Upper lobe of left lung (tissue), 6 donors: ENCODE measurements around the gene TMEM39B. TPM values are rescaled to one million over a fixed set of nuclear protein-coding genes. Genes with fewer than 3 reads are reported as not detected.
A peak's percentile ranks its signal among the peaks of the same experiment; 100 is the strongest.

Experiments used
- ATAC-seq, 2 donors: fragments of 200-7000 bp; cut with Tn5 transposase; one replicate each; pipeline ENCODE4 v1.9.1; 2022; ENCODE audit warnings: mild to moderate bottlenecking in 2 of 2, moderate library complexity in 2 of 2; ENCODE audit not compliant: low FRiP score in 2 of 2
- DNase-seq, 2 donors: peaks; one replicate each; pipeline ENCODE4 v3.0.0-alpha.2; 2019 to 2020
- H3K27ac ChIP-seq, 4 donors: fragments of 200-600 bp; sonication (generic); one replicate each; pipeline ENCODE4 v1.5.1; 2016 to 2019
- H3K27me3 ChIP-seq, 4 donors: fragments of 200-600 bp; sonication (generic); one replicate each; pipeline ENCODE4 v1.5.1; 2017 to 2019
- H3K36me3 ChIP-seq, 4 donors: fragments of 200-600 bp; sonication (generic); one replicate each; pipeline ENCODE4 v1.5.1; 2016 to 2019
- H3K4me1 ChIP-seq, 4 donors: fragments of 200-600 bp; sonication (generic); one replicate each; pipeline ENCODE4 v1.5.1; 2018 to 2019
- H3K4me3 ChIP-seq, 4 donors: fragments of 200-600 bp; sonication (generic); one replicate each; pipeline ENCODE4 v1.5.1; 2017 to 2019; ENCODE audit warnings: mild to moderate bottlenecking in 2 of 4, moderate library complexity in 1 of 4
- H3K9me3 ChIP-seq, 4 donors: fragments of 200-600 bp; sonication (generic); one replicate each; pipeline ENCODE4 v1.5.1; 2018 to 2019
- CTCF ChIP-seq, 6 experiments: fragments of 450-650 bp in 4 of 6; fragments of 200-600 bp in 2 of 6; sonication (generic) in 2 of 6; IDR thresholded peaks; one replicate each; pipeline ENCODE4 v1.5.1; 2016 to 2019; ENCODE audit warnings: antibody characterized with exemption in 6 of 6
- EP300 ChIP-seq, 4 donors: sonication (generic); formaldehyde crosslinking; IDR thresholded peaks; one replicate each; pipeline ENCODE4 v1.5.1; 2017; ENCODE audit warnings: antibody characterized with exemption in 4 of 4, control low read depth in 2 of 4
- POLR2A ChIP-seq, 4 donors: fragments of 450-650 bp; IDR thresholded peaks; one replicate each; pipeline ENCODE4 v1.5.1; 2016 to 2017; ENCODE audit warnings: antibody characterized with exemption in 4 of 4, mild to moderate bottlenecking in 2 of 4
- POLR2AphosphoS5 ChIP-seq, 2 donors: sonication (generic); formaldehyde crosslinking; IDR thresholded peaks; one replicate each; pipeline ENCODE4 v1.5.1; 2017; ENCODE audit warnings: antibody characterized with exemption in 2 of 2
- WGBS, 2 donors: methylation state at CpG; one replicate each; pipeline ENCODE4 v1.1.5; 2017 to 2018; 5-methylcytosine and 5-hydroxymethylcytosine counted together
- total RNA-seq, 6 donors: library from RNA; depleted of rRNA in 4 of 6; stranded (reverse); fragments of >200 nt in 4 of 6; gene quantifications; one replicate each; pipeline versions ENCODE4 v1.1.0 to v1.2.1, GENCODE V29; 2016 to 2021
- donor health status: DM: no; HTN: no; CAD: no; lungs with moderate emphysema.
- donor health status: DM: no; HTN: yes; CAD: no; lungs with severe emphysema.

TMEM39B gene
- total RNA-seq, 6 donors from 2014 or later = 5.0 to 22.1 (median 10.2) TPM

- DNase-seq (no peak), ATAC-seq (no peak)
- Histone ChIP-seq H3K4me3 (no peak overlapping the region), H3K27ac (no peak overlapping the region), H3K36me3 (peaks cover 0 to 24% (median 7%) of the 10 kb centered on the region in 4 donors), H3K9me3 (no peaks in the 10 kb centered on the region), H3K4me1 (peaks cover 16 to 23% (median 20%) of the 10 kb centered on the region in 4 donors), H3K27me3 (no peaks in the 10 kb centered on the region)
- 91 to 94% methylated on average over 1 of the region's 1 CpG for WGBS, 2 donors
- TF ChIP-seq POLR2A (IDR thresholded peaks at IDR 0.05) (no peak), CTCF (IDR thresholded peaks at IDR 0.05) (no peak), EP300 (IDR thresholded peaks at IDR 0.05) (no peak), POLR2AphosphoS5 (IDR thresholded peaks at IDR 0.05) (no peak)
These were observed 32.6 kb downstream of the TMEM39B start for GRCh38 chr1:32105338-32105737.

- Histone ChIP-seq H3K4me3 (peak overlapping the region in 3 of 4 donors; percentile 67 to 97 (median 91)), H3K4me1 (peaks cover 30 to 38% (median 31%) of the 10 kb centered on the region in 4 donors), H3K9me3 (no peaks in the 10 kb centered on the region), H3K27me3 (no peaks in the 10 kb centered on the region), H3K36me3 (peaks cover 0 to 9% (median 0%) of the 10 kb centered on the region in 4 donors), H3K27ac (peak overlapping the region in 2 of 4 donors; percentile 89 to 91)
- WGBS, 2 donors = 82 to 87% methylated on average over 9 of the region's 9 CpGs
- TF ChIP-seq EP300 (IDR thresholded peaks at IDR 0.05) (no peak), POLR2A (IDR thresholded peaks at IDR 0.05) (no peak), POLR2AphosphoS5 (IDR thresholded peaks at IDR 0.05) (no peak), CTCF (IDR thresholded peaks at IDR 0.05) (no peak)
- DNase-seq = no peak
- ATAC-seq = no peak
These were observed 34.0 kb downstream of the TMEM39B start for GRCh38 chr1:32106663-32107275.

- 0% methylated on average over 15 to 34 of the region's 45 CpGs for WGBS, 2 donors
- TF ChIP-seq CTCF (IDR thresholded peaks at IDR 0.05) (peak in 1 of 6 experiments; percentile 4), POLR2AphosphoS5 (IDR thresholded peaks at IDR 0.05) (peak; percentile 82 to 92), POLR2A (IDR thresholded peaks at IDR 0.05) (peak in 3 of 4 donors; percentile 12 to 71 (median 23)), EP300 (IDR thresholded peaks at IDR 0.05) (no peak)
These were observed 35.3 kb downstream of the TMEM39B start, which contains the start of gene KPNA6 for GRCh38 chr1:32107742-32108661. Gene KPNA6, plus strand, starts transcription at chr1:32108056. Its CDS starts 75 bp downstream, at chr1:32108131.

GRCh38 chr1:32111040-32111623 lies 38.4 kb downstream of the TMEM39B start:
- no peak overlapping the region for H3K27ac ChIP-seq
- no peak for DNase-seq
- H3K4me1 ChIP-seq = peaks cover 41 to 60% (median 46%) of the 10 kb centered on the region in 4 donors
- H3K9me3 ChIP-seq = no peaks in the 10 kb centered on the region
- H3K27me3 ChIP-seq = no peaks in the 10 kb centered on the region
- 78 to 84% methylated on average over 2 of the region's 2 CpGs for WGBS, 2 donors
- no peak for ATAC-seq
- no peak overlapping the region for H3K4me3 ChIP-seq
- TF ChIP-seq POLR2AphosphoS5 (IDR thresholded peaks at IDR 0.05) (no peak), CTCF (IDR thresholded peaks at IDR 0.05) (no peak), EP300 (IDR thresholded peaks at IDR 0.05) (no peak), POLR2A (IDR thresholded peaks at IDR 0.05) (no peak)
- H3K36me3 ChIP-seq = peaks cover 0 to 2% (median 0%) of the 10 kb centered on the region in 4 donors

More at GRCh38 chr1:32107742-32108661, 35.3 kb downstream of the TMEM39B start, which contains the start of gene KPNA6:
- peak; percentile 94 to 95 for ATAC-seq
- peak; percentile 87 to 91 for DNase-seq
- no peaks in the 10 kb centered on the region for H3K9me3 ChIP-seq
- peaks cover 34 to 48% (median 38%) of the 10 kb centered on the region in 4 donors for H3K4me1 ChIP-seq
- H3K4me3 ChIP-seq = peak within 1 kb of the TSS; percentile 54 to 97 (median 79)
- peak within 1 kb of the TSS; percentile 89 to 94 (median 91) for H3K27ac ChIP-seq
- H3K27me3 ChIP-seq = no peaks in the 10 kb centered on the region
- no peaks in the 10 kb centered on the region for H3K36me3 ChIP-seq
